Measurements from ENCODE around the gene KASH5.

KASH5 gene

DNA sequence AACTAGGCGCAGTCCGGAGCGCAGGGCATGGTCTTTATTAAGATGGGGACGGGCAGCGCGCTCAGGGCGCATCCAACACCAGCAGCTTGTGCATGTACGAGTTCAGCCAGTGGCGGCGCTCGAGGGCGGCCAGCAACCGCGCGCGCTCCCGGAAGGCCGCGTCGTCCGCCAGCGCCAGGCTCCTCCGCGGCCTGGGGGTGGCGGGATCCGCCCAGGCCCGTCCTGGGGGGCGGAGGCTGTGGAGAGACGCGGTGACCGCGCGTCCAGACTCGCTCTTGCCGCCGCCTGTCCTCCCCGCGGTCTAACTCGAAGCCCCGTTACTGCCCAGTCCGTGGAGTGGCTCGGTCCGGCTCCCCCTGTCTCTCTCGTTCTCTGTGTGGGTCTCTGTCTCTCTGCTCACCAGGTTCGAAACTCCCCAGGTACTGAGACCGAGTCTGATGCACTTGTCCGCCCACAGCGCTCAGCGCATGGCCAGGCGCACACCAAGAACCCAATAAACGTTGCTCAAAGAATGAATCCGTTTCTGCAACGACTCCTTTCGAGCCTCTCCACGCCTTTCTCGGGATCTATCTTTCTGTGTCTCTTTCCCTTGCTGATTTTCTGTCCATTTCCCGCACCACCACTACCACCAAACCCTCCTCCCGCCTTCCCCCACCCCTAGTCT is 34.5 kb downstream of the KASH5 start:
- peak; percentile 77 for DNase-seq

GRCh38 chr19:49423071-49423984 is 35.3 kb downstream of the KASH5 start, which contains the start of gene PTH2:
Gene PTH2 (minus strand): TSS chr19:49423441. CDS start chr19:49423339, 102 bp downstream.
- DNase-seq, result no peak

- no peak for DNase-seq
Observed at GRCh38 chr19:49423985-49424303, 35.9 kb downstream of the KASH5 start.

DNA sequence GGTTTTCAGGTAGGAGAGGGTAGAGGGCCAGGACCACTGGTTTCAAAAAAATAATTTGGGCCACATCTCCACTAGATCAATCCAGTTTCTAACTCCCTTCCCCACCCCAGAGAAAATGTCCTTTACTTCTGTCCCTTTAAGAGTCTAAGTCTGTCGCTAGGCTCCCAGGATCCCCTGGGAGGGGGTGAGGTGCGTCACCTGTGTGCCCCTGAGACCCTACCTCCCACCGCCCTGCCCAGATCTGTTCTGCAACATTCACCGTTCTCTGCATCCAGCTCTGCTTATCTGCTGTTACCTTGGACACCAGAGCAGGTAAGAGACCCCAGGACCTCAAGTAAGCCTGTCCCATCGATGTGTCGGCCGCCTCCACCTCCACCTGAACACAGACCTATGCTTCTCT is 37.1 kb downstream of the KASH5 start, which contains the start of gene GFY:
Gene GFY, plus strand, starts transcription at position 211 of the 400 bp plus-strand sequence. CDS start 1,043 bp downstream, outside the sequence.
- no peak for DNase-seq

- DNase-seq, result peak; percentile 79
Observed at GRCh38 chr19:49425922-49426592, 38.0 kb downstream of the KASH5 start.

DNA sequence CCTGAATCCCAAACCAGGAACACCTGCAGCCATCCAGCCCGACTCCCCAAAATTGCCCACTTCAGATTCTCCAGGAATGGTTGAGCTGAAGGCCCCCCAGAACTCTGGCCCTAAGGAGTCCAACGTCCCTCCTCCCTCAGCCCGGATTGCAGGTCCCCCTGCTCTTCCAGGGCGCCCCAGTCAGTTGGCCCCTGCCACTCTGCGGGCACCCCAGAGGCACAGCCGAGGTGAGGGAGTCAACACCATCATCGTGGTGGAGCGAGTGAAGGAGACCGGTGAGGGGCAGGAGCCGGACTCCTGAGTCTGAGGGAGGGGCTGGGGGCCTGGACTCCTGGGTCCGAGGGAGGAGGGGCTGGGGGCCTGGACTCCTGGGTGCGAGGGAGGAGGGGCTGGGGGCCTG is 39.3 kb downstream of the KASH5 start:
- DNase-seq, result no peak

DNA sequence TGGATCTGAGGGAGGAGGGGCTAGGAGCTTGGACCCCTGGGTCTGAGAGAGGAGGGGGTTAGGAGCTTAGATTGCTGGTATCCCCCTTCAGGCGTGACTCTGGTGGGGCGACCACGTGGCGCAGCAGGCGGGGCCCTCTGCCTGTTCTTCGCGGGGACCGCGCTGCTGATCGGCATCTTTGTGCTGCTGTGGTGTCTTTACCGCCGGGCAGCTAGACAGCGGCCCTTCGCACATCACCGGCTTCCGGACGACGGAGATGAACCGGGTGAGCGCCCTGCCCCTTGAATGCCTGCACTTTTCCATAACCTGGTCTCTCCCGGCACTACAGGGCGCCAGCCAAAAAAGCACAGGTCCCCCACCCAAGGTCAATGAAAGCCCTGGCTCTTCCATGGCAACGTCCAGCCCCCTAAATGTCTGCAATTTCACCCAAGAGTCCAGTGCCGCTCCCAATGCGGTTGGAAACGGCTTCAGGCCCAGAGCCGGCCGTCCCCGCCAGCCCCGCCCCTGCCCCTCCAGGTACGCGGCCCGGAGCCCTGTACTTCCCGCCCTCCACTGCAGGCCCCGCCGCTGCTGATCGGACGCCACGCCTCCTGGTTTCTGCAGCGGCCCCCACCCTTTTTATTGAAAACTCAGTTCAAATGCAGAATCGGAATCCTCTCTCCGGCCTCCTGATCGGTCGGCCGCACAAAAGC is 40.0 kb downstream of the KASH5 start:
- peak; percentile 25 for DNase-seq

- no peak for DNase-seq
Observed at GRCh38 chr19:49428547-49429451, 40.8 kb downstream of the KASH5 start.

DNA sequence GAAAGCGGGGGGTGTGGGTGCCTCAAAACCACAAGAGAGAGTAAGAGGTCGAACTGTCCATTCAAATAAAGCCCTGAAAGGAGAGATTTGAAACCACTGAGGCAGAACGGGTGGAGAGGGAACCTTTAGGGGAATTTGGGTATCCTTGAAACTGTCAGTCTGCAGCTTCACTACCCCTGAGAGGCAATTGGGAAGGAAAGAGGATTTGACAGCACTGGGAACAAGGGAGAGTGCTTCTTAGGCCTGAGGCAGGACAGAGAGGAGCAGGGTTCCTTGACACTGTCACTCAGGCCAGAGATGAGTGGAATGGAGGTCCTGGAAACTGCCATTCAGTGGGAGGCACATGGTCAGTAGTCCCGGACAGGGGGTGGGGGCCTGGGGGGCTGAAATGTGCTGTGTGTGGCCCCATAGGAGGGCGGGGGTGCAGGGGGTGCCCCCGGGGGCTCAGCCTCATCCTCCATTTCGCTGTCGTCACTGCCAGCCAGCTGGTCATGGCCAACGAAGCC is 42.2 kb downstream of the KASH5 start:
- DNase-seq, result no peak

DNA sequence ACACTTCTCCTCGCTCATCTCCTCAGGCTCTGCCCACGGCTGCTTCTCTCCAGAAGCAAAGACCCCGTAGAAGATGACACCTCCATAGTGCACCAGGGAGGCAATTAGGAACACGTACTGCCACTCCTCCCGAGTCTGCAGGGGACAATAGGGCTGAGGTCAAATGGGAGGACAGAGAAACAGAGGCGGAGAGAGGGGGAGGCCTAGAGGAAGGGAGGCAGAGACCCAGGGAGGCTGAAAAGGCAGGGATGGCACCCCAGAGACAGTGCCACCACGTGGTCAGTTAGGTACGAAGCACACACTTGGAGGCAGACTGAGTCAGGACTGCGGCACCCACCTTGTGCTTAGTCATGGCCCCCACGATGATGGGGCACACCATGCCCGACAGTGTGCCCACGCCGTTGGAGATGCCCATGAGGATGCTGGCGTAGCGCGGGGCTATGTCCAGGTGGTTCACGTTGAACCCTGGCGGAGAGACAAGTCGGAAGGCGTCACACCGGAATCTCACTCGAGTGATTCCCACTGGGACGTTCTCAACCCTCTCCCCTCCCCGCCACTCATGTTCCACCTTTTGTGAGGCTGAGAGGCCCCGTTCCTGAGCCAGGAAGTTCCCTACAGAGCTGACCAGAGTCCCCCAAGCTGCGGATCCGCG is 42.8 kb downstream of the KASH5 start:
- DNase-seq, result peak; percentile 45

DNA sequence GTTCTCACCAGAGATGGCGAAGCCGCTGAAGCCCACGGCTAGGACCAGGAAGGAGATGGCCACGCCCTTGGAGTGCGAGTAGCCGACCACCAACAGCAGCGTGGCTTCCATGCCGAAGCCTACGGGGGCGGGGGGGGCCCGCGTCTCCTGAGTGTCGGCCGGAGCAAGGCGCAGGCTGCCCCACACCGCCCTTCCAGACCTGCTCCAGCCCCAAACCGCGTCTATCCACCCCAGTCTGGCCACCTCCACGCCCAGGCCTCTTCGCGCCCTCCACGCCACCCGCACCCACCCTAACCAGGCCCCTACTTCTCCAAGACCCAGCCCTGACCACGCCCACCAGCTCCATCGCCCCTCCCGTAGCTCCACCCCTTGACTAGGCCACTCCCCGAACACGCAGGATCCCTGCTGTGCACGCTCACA is 43.3 kb downstream of the KASH5 start:
- DNase-seq, result peak; percentile 39

GRCh38 chr19:49432141-49433073 is 44.4 kb downstream of the KASH5 start:
- DNase-seq, result no peak

- no peak for DNase-seq
Observed at GRCh38 chr19:49433240-49433901, 45.3 kb downstream of the KASH5 start.

DNA sequence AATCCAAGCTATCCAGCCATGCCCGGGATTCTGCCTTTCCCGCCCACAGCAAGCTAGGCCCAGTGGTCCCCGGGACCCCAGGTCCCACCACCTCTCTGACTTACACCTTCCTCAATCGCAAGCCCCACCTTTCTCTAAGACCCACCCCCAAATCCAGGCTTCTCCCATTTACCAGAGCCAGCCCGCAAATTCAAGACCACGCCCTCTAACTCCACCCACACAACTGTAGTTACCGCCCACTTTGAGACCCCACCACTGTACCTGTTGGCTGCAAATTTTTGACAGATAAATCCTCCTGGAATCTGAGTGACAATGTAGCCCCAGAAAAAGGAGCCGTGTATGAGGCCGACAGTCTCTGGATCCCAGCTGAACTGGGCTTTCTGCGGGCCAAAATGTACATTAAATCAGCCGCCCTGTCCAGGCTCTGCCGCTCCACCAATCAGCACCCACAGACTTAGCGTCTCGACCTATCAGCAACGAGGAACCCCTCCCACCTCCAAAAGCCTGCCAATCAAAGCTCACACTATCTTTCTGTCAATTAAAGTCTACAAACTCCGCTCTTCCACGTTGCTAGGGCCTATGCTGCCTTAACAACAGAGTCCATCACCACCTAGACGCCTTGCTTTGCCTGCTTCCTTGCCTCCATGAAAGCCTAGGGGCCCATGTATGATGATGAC is 47.0 kb downstream of the KASH5 start:
- DNase-seq, result peak; percentile 28

DNA sequence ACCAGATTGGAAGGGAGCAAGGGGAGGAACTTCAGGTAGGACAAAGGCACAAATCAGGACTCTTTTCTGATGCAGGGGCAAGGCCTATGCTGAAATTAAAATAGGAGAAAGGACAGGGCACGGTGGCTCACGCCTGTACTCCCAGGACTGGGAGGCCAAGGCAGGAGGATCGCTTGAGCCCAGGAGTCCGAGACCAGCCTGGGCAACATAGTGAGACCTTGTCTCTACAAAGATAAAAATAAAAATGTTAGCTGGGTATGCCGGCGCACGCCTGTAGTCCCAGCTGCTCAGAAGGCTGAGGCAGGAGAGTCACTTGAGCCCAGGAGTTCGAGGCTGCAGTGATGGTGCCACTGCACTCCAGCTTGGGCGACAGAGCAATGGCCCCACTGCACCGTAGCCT is 47.6 kb downstream of the KASH5 start:
- DNase-seq, result no peak

- DNase-seq, result no peak
Observed at GRCh38 chr19:49436381-49437017, 48.5 kb downstream of the KASH5 start.

GRCh38 chr19:49437231-49437630 is 49.2 kb downstream of the KASH5 start:
- peak; percentile 96 for DNase-seq

DNA sequence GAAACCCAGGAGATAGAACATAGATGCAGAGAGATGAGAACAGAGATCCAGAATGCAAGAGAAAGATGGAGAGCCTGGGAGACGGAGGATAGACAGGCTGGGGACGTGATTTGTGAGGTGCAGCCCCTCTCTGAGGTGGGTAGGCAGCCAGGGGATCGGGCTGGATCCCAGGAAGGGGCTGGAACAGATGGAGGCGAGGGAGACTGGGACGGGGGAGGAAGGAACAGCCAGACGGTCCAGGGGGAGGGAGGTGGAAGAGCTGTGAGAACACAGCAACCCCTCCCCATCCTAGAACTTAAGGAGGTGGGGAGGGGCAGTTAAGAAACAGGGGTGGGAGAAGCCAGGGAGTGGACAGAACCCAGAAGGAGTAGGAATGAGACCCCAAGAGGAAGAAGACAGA is 50.2 kb downstream of the KASH5 start:
- peak; percentile 88 for DNase-seq
